GM10847 (cell line): ENCODE data around the gene CRMP1.

Source experiments
- POLR2A ChIP-seq: IDR thresholded peaks from 2 replicates; pipeline ENCODE4 v1.6.1; 2011; ENCODE audit not compliant: insufficient read length; ENCODE audit errors: extremely low read depth

The CRMP1 gene

GRCh38 chr4:5857199-5857598, 35.7 kb downstream of the CRMP1 start:
- no peak for TF ChIP-seq POLR2A

GRCh38 chr4:5854929-5855328, 38.0 kb downstream of the CRMP1 start:
- TF ChIP-seq POLR2A: no peak

GRCh38 chr4:5852523-5853202, 40.2 kb downstream of the CRMP1 start:
- no peak for TF ChIP-seq POLR2A

- TF ChIP-seq POLR2A: no peak
These were observed 41.1 kb downstream of the CRMP1 start for GRCh38 chr4:5851637-5852301.

GRCh38 chr4:5845035-5845905, 47.6 kb downstream of the CRMP1 start:
- no peak for TF ChIP-seq POLR2A

GRCh38 chr4:5843573-5844530, 49.0 kb downstream of the CRMP1 start:
- TF ChIP-seq POLR2A: no peak

GRCh38 chr4:5842456-5842855, 50.4 kb downstream of the CRMP1 start:
- TF ChIP-seq POLR2A: no peak

GRCh38 chr4:5839751-5840674, 52.9 kb downstream of the CRMP1 start:
- no peak for TF ChIP-seq POLR2A

GRCh38 chr4:5839332-5839731, 53.6 kb downstream of the CRMP1 start:
- no peak for TF ChIP-seq POLR2A

- TF ChIP-seq POLR2A: no peak
These were observed 55.9 kb downstream of the CRMP1 start for GRCh38 chr4:5836943-5837342.

GRCh38 chr4:5828005-5828391, 64.9 kb downstream of the CRMP1 start:
- TF ChIP-seq POLR2A: no peak

GRCh38 chr4:5827108-5828004, 65.5 kb downstream of the CRMP1 start:
- no peak for TF ChIP-seq POLR2A
